HT1080 (cell line): ENCODE data around the gene PIP4K2C. TPM values are rescaled to one million over a fixed set of nuclear protein-coding genes. Genes with fewer than 3 reads are reported as not detected.

Source experiments
- DNase-seq: peaks from one replicate; pipeline ENCODE4 v3.0.0-alpha.2; 2015; ENCODE audit warnings: low read depth
- total RNA-seq: library from RNA; depleted of rRNA; stranded (reverse); fragments of >200 nt; shearing (Covaris generic); gene quantifications from 2 replicates; pipeline ENCODE4 v1.2.3, GENCODE V29; 2014

PIP4K2C gene
- total RNA-seq, 1 experiment from 2014 or later: 27.5 TPM

GRCh38 chr12:57621497-57622292, 30.7 kb downstream of the PIP4K2C start:
- DNase-seq: no peak

- DNase-seq: no peak
These were observed 31.6 kb downstream of the PIP4K2C start for GRCh38 chr12:57622293-57623245.

GRCh38 chr12:57623385-57623784, 32.4 kb downstream of the PIP4K2C start:
- no peak for DNase-seq

- DNase-seq: no peak
These were observed 32.9 kb downstream of the PIP4K2C start for GRCh38 chr12:57623811-57624390.

GRCh38 chr12:57624441-57625220, 33.6 kb downstream of the PIP4K2C start:
- DNase-seq: no peak

- DNase-seq: no peak
These were observed 34.5 kb downstream of the PIP4K2C start for GRCh38 chr12:57625261-57626032.

GRCh38 chr12:57626111-57626920, 35.3 kb downstream of the PIP4K2C start:
- no peak for DNase-seq

- DNase-seq: no peak
These were observed 36.0 kb downstream of the PIP4K2C start for GRCh38 chr12:57626921-57627445.

GRCh38 chr12:57627501-57628279, 36.7 kb downstream of the PIP4K2C start:
- DNase-seq: no peak

GRCh38 chr12:57628280-57629191, 37.5 kb downstream of the PIP4K2C start:
- no peak for DNase-seq

GRCh38 chr12:57629897-57630471, 39.0 kb downstream of the PIP4K2C start:
- DNase-seq: no peak

GRCh38 chr12:57630891-57631433, 40.0 kb downstream of the PIP4K2C start:
- DNase-seq: no peak

GRCh38 chr12:57631566-57632072, 40.6 kb downstream of the PIP4K2C start:
- no peak for DNase-seq

- no peak for DNase-seq
These were observed 41.3 kb downstream of the PIP4K2C start for GRCh38 chr12:57632073-57632957.
